Natural killer cell (primary cell): Measurements from ENCODE around the gene RGS19. TPM values are rescaled to one million over a fixed set of nuclear protein-coding genes. Genes with fewer than 3 reads are reported as not detected.

ENCODE experiments used
- ATAC-seq, 3 donors: fragments of 150-1000 bp in 2 of 3; fragments of 200-7000 bp in 1 of 3; cut with Tn5 transposase; 1 replicate in 1 of 3; 2 replicates in 2 of 3; pipeline ENCODE4 v1.10.0; 2021; ENCODE audit warnings: mild to moderate bottlenecking in 2 of 3, moderate library complexity in 2 of 3
- DNase-seq, 2 donors: peaks; one replicate each; pipeline versions ENCODE4 v3.0.0 to v3.0.0-alpha.2; 2013 to 2021; ENCODE audit warnings: mixed read lengths in 1 of 2
- H3K27ac ChIP-seq: one replicate; pipeline ENCODE4 v1.5.1; 2013; ENCODE audit warnings: mild to moderate bottlenecking, low read length
- H3K27me3 ChIP-seq: one replicate; pipeline ENCODE4 v1.6.1; 2013; ENCODE audit warnings: low read length; ENCODE audit not compliant: control insufficient read depth, insufficient read depth
- H3K36me3 ChIP-seq: one replicate; pipeline ENCODE4 v1.6.1; 2013; ENCODE audit warnings: low read length; ENCODE audit not compliant: control insufficient read depth, insufficient read depth
- H3K4me1 ChIP-seq: one replicate; pipeline ENCODE4 v1.6.1; 2013; ENCODE audit warnings: low read length; ENCODE audit not compliant: control insufficient read depth, insufficient read depth
- H3K4me3 ChIP-seq: one replicate; pipeline ENCODE4 v1.5.1; 2013; ENCODE audit warnings: low read length
- H3K9me3 ChIP-seq: one replicate; pipeline ENCODE4 v1.6.1; 2013; ENCODE audit warnings: low read length; ENCODE audit not compliant: control insufficient read depth, insufficient read depth
- H3K27ac Mint-ChIP-seq, 2 donors: one replicate each; pipeline ENCODE4 v1.8.0; 2022; ENCODE audit warnings: mild to moderate bottlenecking in 2 of 2, mixed read lengths in 2 of 2, moderate library complexity in 1 of 2
- H3K27me3 Mint-ChIP-seq, 2 donors: one replicate each; pipeline ENCODE4 v1.8.0; 2022; ENCODE audit warnings: low read depth in 2 of 2, mixed read lengths in 2 of 2
- H3K36me3 Mint-ChIP-seq: one replicate; pipeline ENCODE4 v1.8.0; 2022; ENCODE audit warnings: mixed read lengths
- H3K4me1 Mint-ChIP-seq, 2 donors: one replicate each; pipeline ENCODE4 v1.8.0; 2022; ENCODE audit warnings: mixed read lengths in 2 of 2
- H3K4me3 Mint-ChIP-seq: one replicate; pipeline ENCODE4 v1.8.0; 2022; ENCODE audit warnings: mild to moderate bottlenecking, moderate library complexity, mixed read lengths
- H3K9me3 Mint-ChIP-seq, 2 donors: one replicate each; pipeline ENCODE4 v1.8.0; 2022; ENCODE audit warnings: mixed read lengths in 2 of 2
- WGBS: methylation state at CpG from one replicate; pipeline ENCODE4 v1.1.7; 2013; ENCODE audit warnings: missing lambda C conversion rate; ENCODE audit not compliant: insufficient coverage; 5-methylcytosine and 5-hydroxymethylcytosine counted together
- intact Hi-C: fragments of 100-400 bp; cut with micrococcal nuclease; formaldehyde crosslinking; loops from one replicate; pipeline ENCODE4 v1.14.2; 2022
- total RNA-seq, 4 donors: library from RNA; stranded (reverse); fragments of 120-200 nt in 1 of 4; gene quantifications; one replicate each; pipeline versions ENCODE4 v1.2.3 to v1.2.4, GENCODE V29; 2013 to 2022
- TF ChIP-seq, protein P1 (sequence below): fragments of 200-600 bp; IDR thresholded peaks from one replicate; pipeline ENCODE4 v1.8.0; 2022; ENCODE audit warnings: antibody characterized with exemption

The RGS19 gene
- total RNA-seq, 3 donors from 2014 or later (not counting 1 experiment from before 2014, with no cell fraction given), result 61.9 to 76.4 (median 68.2) TPM

DNA sequence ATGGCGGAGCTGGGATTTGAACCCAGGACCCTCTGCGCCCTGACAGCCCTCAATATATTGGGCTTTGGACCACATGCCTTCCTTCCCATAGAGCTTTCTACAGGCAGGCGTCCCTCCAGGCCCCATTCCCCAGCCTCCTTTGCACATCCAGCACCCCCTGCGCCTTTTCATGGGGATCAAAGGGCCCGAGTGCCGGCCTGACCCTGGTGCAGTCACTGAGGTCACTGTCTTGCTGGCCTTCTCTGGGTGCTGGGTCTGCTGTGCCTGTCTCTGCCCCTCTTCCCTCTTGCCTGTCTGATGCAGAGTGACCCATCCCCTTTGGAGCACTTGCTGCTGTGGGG lies 2.3 kb upstream of the RGS19 start:
- Mint-ChIP-seq H3K27ac (peak overlapping the region; percentile 62 to 80), H3K9me3 (no peaks in the 10 kb centered on the region), H3K27me3 (peaks cover 15 to 17% of the 10 kb centered on the region in 2 donors), H3K4me1 (peaks cover 26 to 53% of the 10 kb centered on the region in 2 donors), H3K4me3 (peak overlapping the region; percentile 83), H3K36me3 (no peaks in the 10 kb centered on the region)
- Histone ChIP-seq H3K27ac (no peak overlapping the region), H3K9me3 (no peaks in the 10 kb centered on the region), H3K4me1 (peaks cover 56% of the 10 kb centered on the region), H3K27me3 (peaks cover 12% of the 10 kb centered on the region), H3K4me3 (no peak overlapping the region), H3K36me3 (peaks cover under 1% of the 10 kb centered on the region)
- DNase-seq, result no peak
- intact Hi-C loops, result no loop called here
- TF ChIP-seq, protein P1, sequence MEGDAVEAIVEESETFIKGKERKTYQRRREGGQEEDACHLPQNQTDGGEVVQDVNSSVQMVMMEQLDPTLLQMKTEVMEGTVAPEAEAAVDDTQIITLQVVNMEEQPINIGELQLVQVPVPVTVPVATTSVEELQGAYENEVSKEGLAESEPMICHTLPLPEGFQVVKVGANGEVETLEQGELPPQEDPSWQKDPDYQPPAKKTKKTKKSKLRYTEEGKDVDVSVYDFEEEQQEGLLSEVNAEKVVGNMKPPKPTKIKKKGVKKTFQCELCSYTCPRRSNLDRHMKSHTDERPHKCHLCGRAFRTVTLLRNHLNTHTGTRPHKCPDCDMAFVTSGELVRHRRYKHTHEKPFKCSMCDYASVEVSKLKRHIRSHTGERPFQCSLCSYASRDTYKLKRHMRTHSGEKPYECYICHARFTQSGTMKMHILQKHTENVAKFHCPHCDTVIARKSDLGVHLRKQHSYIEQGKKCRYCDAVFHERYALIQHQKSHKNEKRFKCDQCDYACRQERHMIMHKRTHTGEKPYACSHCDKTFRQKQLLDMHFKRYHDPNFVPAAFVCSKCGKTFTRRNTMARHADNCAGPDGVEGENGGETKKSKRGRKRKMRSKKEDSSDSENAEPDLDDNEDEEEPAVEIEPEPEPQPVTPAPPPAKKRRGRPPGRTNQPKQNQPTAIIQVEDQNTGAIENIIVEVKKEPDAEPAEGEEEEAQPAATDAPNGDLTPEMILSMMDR, result no peak
- WGBS, result 91% methylated on average over 6 of the region's 6 CpGs
- ATAC-seq, result no peak

DNA sequence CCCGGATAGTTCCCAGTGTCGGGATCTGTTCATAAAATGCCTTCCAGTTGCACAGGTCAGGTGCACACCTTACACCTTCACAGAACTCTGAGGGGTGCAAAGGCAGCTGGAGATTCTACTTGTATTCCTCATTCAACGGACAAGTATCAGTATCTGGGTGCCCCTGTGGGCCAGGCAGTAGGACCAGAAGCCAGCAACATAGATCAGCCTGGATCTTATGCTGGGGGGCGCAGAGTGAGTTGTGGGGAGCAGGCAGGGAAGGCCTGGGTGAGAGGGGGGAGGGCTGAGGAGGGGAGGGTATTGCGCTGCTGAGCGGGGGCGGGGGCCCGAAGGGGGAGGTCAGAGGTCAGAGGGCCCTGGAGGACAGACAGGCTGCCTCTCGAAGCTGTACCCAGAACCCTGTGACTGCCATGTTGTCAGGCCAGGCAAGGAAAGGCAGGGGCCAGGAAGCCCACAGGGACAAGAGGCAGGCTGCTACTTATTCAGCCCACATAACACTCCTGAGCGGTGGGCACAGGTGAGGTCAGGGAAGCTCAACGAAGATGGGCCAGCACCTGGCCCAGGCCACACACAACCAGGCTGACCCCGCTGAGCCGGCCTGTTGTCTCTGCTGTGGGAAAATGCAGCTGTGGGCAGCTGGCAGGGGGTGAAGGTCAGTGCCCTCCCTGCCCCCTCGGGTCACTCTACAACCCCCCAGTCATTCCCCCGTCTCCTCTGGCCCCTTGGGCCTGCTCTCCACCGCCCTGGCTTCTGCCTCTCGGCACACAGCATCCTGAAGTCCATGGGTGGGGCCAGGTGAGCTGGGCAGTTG lies 1.7 kb upstream of the RGS19 start:
- peak overlapping the region; percentile 77 for H3K27ac ChIP-seq
- Mint-ChIP-seq H3K27ac (peak overlapping the region; percentile 76 to 81), H3K36me3 (no peaks in the 10 kb centered on the region), H3K4me3 (peak overlapping the region; percentile 79), H3K4me1 (peaks cover 26 to 58% of the 10 kb centered on the region in 2 donors), H3K27me3 (peaks cover 11 to 15% of the 10 kb centered on the region in 2 donors), H3K9me3 (no peaks in the 10 kb centered on the region)
- TF ChIP-seq, protein P1, result no peak
- H3K4me3 ChIP-seq, result no peak overlapping the region
- H3K4me1 ChIP-seq, result peaks cover 62% of the 10 kb centered on the region
- H3K36me3 ChIP-seq, result peaks cover 6% of the 10 kb centered on the region
- WGBS, result 85% methylated on average over 17 of the region's 17 CpGs
- DNase-seq, result peak in 1 of 2 donors; percentile 34
- H3K9me3 ChIP-seq, result no peaks in the 10 kb centered on the region
- intact Hi-C loops, result no loop called here
- peaks cover 12% of the 10 kb centered on the region for H3K27me3 ChIP-seq
- ATAC-seq, result no peak

DNA sequence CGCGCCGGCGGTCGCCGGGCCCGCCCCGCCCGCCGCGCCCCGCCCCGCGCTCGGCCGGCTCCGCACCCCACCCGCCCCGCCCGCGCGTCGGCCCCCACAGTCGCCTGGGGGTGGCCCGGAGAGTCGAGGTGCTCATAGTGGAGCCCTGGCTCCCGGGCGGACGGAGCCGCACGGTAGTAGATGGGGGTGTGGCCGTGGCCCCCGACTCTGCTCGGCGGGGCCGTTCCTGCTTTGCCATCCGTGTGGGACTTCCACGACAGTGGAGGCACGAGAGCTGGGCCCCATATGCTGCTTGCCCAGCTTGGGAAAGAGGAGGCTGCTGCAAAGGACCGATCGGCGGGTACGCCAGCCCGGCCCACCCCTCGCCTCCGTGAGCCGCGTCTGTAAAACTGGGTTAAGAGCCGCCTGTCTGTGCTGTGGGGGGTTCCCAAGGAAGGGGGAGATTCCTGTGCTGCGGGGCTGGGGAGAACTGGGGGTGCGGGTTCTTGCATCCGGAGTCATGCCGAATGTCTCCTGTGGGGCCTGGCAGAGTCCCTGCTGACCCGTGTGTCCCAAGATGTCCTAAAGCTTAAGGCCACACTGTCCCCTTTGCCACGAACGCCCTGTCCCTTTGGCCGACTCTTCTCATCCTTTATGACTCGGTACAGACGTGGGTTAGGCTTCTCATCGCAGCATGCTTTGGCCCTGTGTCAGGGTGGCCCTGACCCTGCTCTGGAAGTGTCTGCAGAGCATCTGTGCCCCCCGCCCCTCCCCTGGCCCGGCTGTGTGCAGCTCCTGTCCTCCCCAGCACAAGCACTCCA lies 895 bp upstream of the RGS19 start, which contains the start of gene OPRL1:
TSS of gene OPRL1 (plus strand) at position 70 of the 800 bp plus-strand sequence. CDS start 12,639 bp downstream, outside the sequence.
- H3K27me3 Mint-ChIP-seq, result peaks cover 3 to 10% of the 10 kb centered on the region in 2 donors
- H3K27ac Mint-ChIP-seq, result peak within 1 kb of the TSS; percentile 82 to 92
- TF ChIP-seq, protein P1, result no peak
- Histone ChIP-seq H3K27me3 (peaks cover 9% of the 10 kb centered on the region), H3K4me1 (peaks cover 68% of the 10 kb centered on the region), H3K4me3 (peak within 1 kb of the TSS; percentile 75), H3K9me3 (no peaks in the 10 kb centered on the region), H3K36me3 (peaks cover 12% of the 10 kb centered on the region), H3K27ac (peak within 1 kb of the TSS; percentile 77)
- ATAC-seq, result peak; percentile 47 to 72 (median 64)
- 7% methylated on average over 62 of the region's 62 CpGs for WGBS
- peak within 1 kb of the TSS; percentile 90 for H3K4me3 Mint-ChIP-seq
- H3K9me3 Mint-ChIP-seq, result no peaks in the 10 kb centered on the region
- no peaks in the 10 kb centered on the region for H3K36me3 Mint-ChIP-seq
- DNase-seq, result peak; percentile 48 to 85
- intact Hi-C loops, result no loop called here
- H3K4me1 Mint-ChIP-seq, result peaks cover 26 to 64% of the 10 kb centered on the region in 2 donors
